HepG2 (cell line): Measurements from ENCODE around the gene RNF5. TPM values are rescaled to one million over a fixed set of nuclear protein-coding genes. Genes with fewer than 3 reads are reported as not detected.

Experiments
- ATAC-seq: fragments of 200-7000 bp; cut with Tn5 transposase; 3 replicates; pipeline ENCODE4 v1.9.1; 2020; ENCODE audit warnings: mild to moderate bottlenecking, moderate library complexity
- BruUV-seq: library from RNA; stranded (reverse); fragments of 400-500 nt; replicated peaks from 2 replicates; lab custom pipeline; 2021; lab: Mats Ljungman, UMichigan
- CTCF ChIA-PET: fragments of 300-600 bp; formaldehyde crosslinking; extraction: SDS; loops from one replicate; lab custom pipeline; 2021; ENCODE audit warnings: low total read pairs, inconsistent platforms, low intra/inter-chr PET ratio; lab: Yijun Ruan, JAX
- POLR2A ChIA-PET: fragments of 350-600 bp; sonication (Branson Sonifier 250); formaldehyde crosslinking; loops from one replicate; lab custom pipeline; 2020; ENCODE audit warnings: antibody characterized with exemption, inconsistent platforms; lab: Yijun Ruan, JAX
- DNase-seq: peaks from one replicate; pipeline ENCODE4 v3.0.0-alpha.2; 2015; ENCODE audit warnings: low spot score
- FAIRE-seq: peaks from 3 replicates; lab custom pipeline; 2011; peaks lifted over from hg19 to GRCh38; lab: Jason Lieb, UNC
- H2AFZ ChIP-seq: one replicate; pipeline ENCODE4 v1.6.1; 2011; ENCODE audit warnings: low read length, inconsistent platforms
- H3K27ac ChIP-seq: fragments of 300-600 bp; 3 replicates; pipeline ENCODE4 v1.8.0; 2011; ENCODE audit warnings: mixed run types, mild to moderate bottlenecking, mixed read lengths, low read length, inconsistent platforms; ENCODE audit not compliant: insufficient read depth; ENCODE audit errors: extremely low read length
- H3K27me3 ChIP-seq, 2 experiments: fragments of 200-600 bp in 1 of 2; 2 replicates in 1 of 2; 3 replicates in 1 of 2; pipeline versions ENCODE4 v1.6.0 to v1.8.0; 2011; ENCODE audit warnings: low read length in 2 of 2, mild to moderate bottlenecking in 2 of 2, moderate library complexity in 2 of 2, inconsistent platforms in 1 of 2; ENCODE audit not compliant: insufficient read depth in 2 of 2, control insufficient read depth in 1 of 2
- H3K36me3 ChIP-seq, 2 experiments: fragments of 200-600 bp in 1 of 2; replicated peaks in 1 of 2; 2 replicates in 1 of 2; 3 replicates in 1 of 2; pipeline versions ENCODE4 v1.5.1 to v1.8.0; 2011; ENCODE audit warnings: low read length in 2 of 2, inconsistent platforms in 1 of 2; ENCODE audit not compliant: insufficient read depth in 2 of 2, control insufficient read depth in 1 of 2
- H3K4me1 ChIP-seq: 2 replicates; pipeline ENCODE4 v1.5.1; 2012; ENCODE audit warnings: low read length, inconsistent platforms; ENCODE audit not compliant: insufficient read depth
- H3K4me2 ChIP-seq: 2 replicates; pipeline ENCODE4 v1.6.0; 2011; ENCODE audit warnings: low read depth, low read length, inconsistent platforms
- H3K4me3 ChIP-seq, 3 experiments: fragments of 200-600 bp in 1 of 3; sonication (generic), shearing (Covaris generic) in 1 of 3; replicated peaks in 1 of 3; 2 replicates each; pipeline ENCODE4 v1.5.1; 2011 to 2016; ENCODE audit warnings: low read length in 3 of 3, inconsistent platforms in 2 of 3, low read depth in 2 of 3, mild to moderate bottlenecking in 2 of 3, control low read depth in 1 of 3, mixed read lengths in 1 of 3; ENCODE audit not compliant: insufficient read depth in 1 of 3
- H3K79me2 ChIP-seq: one replicate; pipeline ENCODE4 v1.6.1; 2011; ENCODE audit warnings: low read length, inconsistent platforms; ENCODE audit not compliant: insufficient read depth
- H3K9ac ChIP-seq: 2 replicates; pipeline ENCODE4 v1.6.0; 2011; ENCODE audit warnings: mild to moderate bottlenecking, low read depth, low read length, inconsistent platforms; ENCODE audit not compliant: insufficient read depth
- H3K9me3 ChIP-seq: 2 replicates; pipeline ENCODE4 v1.5.1; 2012; ENCODE audit warnings: mild to moderate bottlenecking, low read length
- H4K20me1 ChIP-seq: 2 replicates; pipeline ENCODE4 v1.6.0; 2011; ENCODE audit warnings: inconsistent platforms, mild to moderate bottlenecking, low read length, moderate library complexity; ENCODE audit not compliant: insufficient read depth
- GLI4 ChIP-seq: sonication (generic); formaldehyde crosslinking; IDR thresholded peaks from 2 replicates; pipeline ENCODE4 v1.5.1; 2020; ENCODE audit warnings: missing genetic modification reagents, mild to moderate bottlenecking, moderate library complexity, borderline replicate concordance
- HIVEP1 ChIP-seq: sonication (generic); formaldehyde crosslinking; IDR thresholded peaks from 2 replicates; pipeline ENCODE4 v1.4.0; 2020; ENCODE audit warnings: mild to moderate bottlenecking, missing genetic modification reagents
- HMG20A ChIP-seq: IDR thresholded peaks from 2 replicates; pipeline ENCODE4 v1.6.1; 2016; ENCODE audit warnings: borderline replicate concordance
- IRF1 ChIP-seq: sonication (generic); formaldehyde crosslinking; IDR thresholded peaks from 2 replicates; pipeline ENCODE4 v1.4.0; 2020; ENCODE audit warnings: low read depth, mild to moderate bottlenecking, missing genetic modification reagents
- KMT2A ChIP-seq: sonication (generic); formaldehyde crosslinking; IDR thresholded peaks from 2 replicates; pipeline ENCODE4 v1.4.0; 2020; ENCODE audit warnings: missing genetic modification reagents
- RAD21 ChIP-seq: fragments of 450-650 bp; formaldehyde crosslinking; IDR thresholded peaks from 2 replicates; pipeline ENCODE4 v1.5.0; 2020; ENCODE audit warnings: mild to moderate bottlenecking
- SIN3A ChIP-seq: IDR thresholded peaks from 2 replicates; pipeline ENCODE4 v1.6.1; 2011; ENCODE audit warnings: low read depth, mild to moderate bottlenecking, control low read depth, low read length, borderline replicate concordance
- SMAD1 ChIP-seq: sonication (generic); formaldehyde crosslinking; IDR thresholded peaks from 2 replicates; pipeline ENCODE4 v1.4.0; 2020; ENCODE audit warnings: missing genetic modification reagents, low read depth, mild to moderate bottlenecking, borderline replicate concordance
- SMAD3 ChIP-seq: sonication (generic); formaldehyde crosslinking; IDR thresholded peaks from 2 replicates; pipeline ENCODE4 v1.4.0; 2020; ENCODE audit warnings: missing genetic modification reagents
- SOX6 ChIP-seq, 2 experiments: fragments of 450-650 bp in 1 of 2; sonication (generic) in 1 of 2; formaldehyde crosslinking in 1 of 2; IDR thresholded peaks; 2 replicates each; pipeline versions ENCODE4 v1.4.0 to v1.6.1; 2017 to 2020; ENCODE audit warnings: antibody characterized with exemption in 1 of 2, mild to moderate bottlenecking in 1 of 2, missing genetic modification reagents in 1 of 2
- STAG1 ChIP-seq: sonication (generic); formaldehyde crosslinking; IDR thresholded peaks from 2 replicates; pipeline ENCODE4 v1.4.0; 2020; ENCODE audit warnings: missing genetic modification reagents
- TBX3 ChIP-seq: fragments of 450-650 bp; IDR thresholded peaks from 2 replicates; pipeline ENCODE4 v1.6.1; 2017; ENCODE audit warnings: antibody characterized with exemption, mild to moderate bottlenecking, inconsistent platforms, borderline replicate concordance
- ZNF205 ChIP-seq: IDR thresholded peaks from 2 replicates; pipeline ENCODE4 v1.6.1; 2018; ENCODE audit warnings: missing biosample characterization, missing genetic modification reagents
- ZNF281 ChIP-seq: sonication (generic); formaldehyde crosslinking; IDR thresholded peaks from 2 replicates; pipeline ENCODE4 v1.4.0; 2020; ENCODE audit warnings: missing genetic modification reagents, borderline replicate concordance
- ZNF563 ChIP-seq: sonication (generic); formaldehyde crosslinking; IDR thresholded peaks from 2 replicates; pipeline ENCODE4 v1.8.0; 2022; ENCODE audit warnings: mild to moderate bottlenecking, moderate library complexity, missing genetic modification reagents
- ZNF589 ChIP-seq: sonication (generic); formaldehyde crosslinking; conservative IDR thresholded peaks from 2 replicates; pipeline ENCODE4 v1.8.0; 2022; ENCODE audit warnings: mild to moderate bottlenecking, moderate library complexity, missing genetic modification reagents
- ZNF674 ChIP-seq: sonication (generic); formaldehyde crosslinking; IDR thresholded peaks from 2 replicates; pipeline ENCODE4 v1.5.0; 2020; ENCODE audit warnings: low read depth, mild to moderate bottlenecking, missing genetic modification reagents
- ZNF766 ChIP-seq: sonication (generic); formaldehyde crosslinking; IDR thresholded peaks from 2 replicates; pipeline ENCODE4 v1.5.0; 2020; ENCODE audit warnings: missing genetic modification reagents, borderline replicate concordance
- ZNF878 ChIP-seq: sonication (generic); formaldehyde crosslinking; IDR thresholded peaks from 2 replicates; pipeline ENCODE4 v1.8.1; 2023; ENCODE audit warnings: mild to moderate bottlenecking, missing genetic modification reagents, moderate library complexity
- WGBS: methylation state at CpG from one replicate; pipeline ENCODE4 v1.1.6; 2017; ENCODE audit warnings: low lambda C conversion rate; 5-methylcytosine and 5-hydroxymethylcytosine counted together
- in situ Hi-C: cut with HindIII; loops from 2 replicates; pipeline ENCODE4 v1.10.0; 2017; ENCODE audit warnings: low pct_unique_long_range_greater_than_20kb; ENCODE audit not compliant: extremely low pct_ligation_motif_present
- intact Hi-C: fragments of 100-400 bp; cut with micrococcal nuclease; formaldehyde crosslinking; loops from one replicate; pipeline ENCODE4 v1.10.0; 2022; ENCODE audit not compliant: unreplicated experiment
- polyA plus RNA-seq, 8 experiments: library from polyadenylated mRNA; depleted of rRNA in 3 of 8; stranded (reverse) in 7 of 8; unstranded in 1 of 8; fragments of >200 nt; fragmentation: Illumina TruSeq in 4 of 8; extraction: Trizol in 4 of 8; gene quantifications; 2 replicates each; pipeline versions ENCODE4 v1.2.1 to v1.2.3, GENCODE V29; 2011 to 2016; ENCODE audit warnings: low read depth in 4 of 8, missing spikeins in 1 of 8, mixed read lengths in 1 of 8; ENCODE audit not compliant: insufficient read depth in 1 of 8
- total RNA-seq, 5 experiments: library from RNA; depleted of rRNA; stranded (reverse); fragments of >200 nt; fragmentation: Illumina TruSeq; extraction: Trizol; gene quantifications; 2 replicates each; pipeline ENCODE4 v1.2.3, GENCODE V29; 2016; ENCODE audit warnings: low read depth in 1 of 5

RNF5 gene
- total and polyA plus RNA-seq, 2 of the 13 experiments (the other 11 are each of a cell fraction or from before 2014, with no cell fraction given) = 98.0 to 131 TPM

- FAIRE-seq = no peak
- no TSS peak for BruUV-seq
- H3K79me2 ChIP-seq = no peaks in the 10 kb centered on the region
- H3K27me3 ChIP-seq = peaks cover 0 to 5% of the 10 kb centered on the region in 2 experiments; a peak in 2 of 5 replicates
- in situ Hi-C loops = no loop called here
- H3K27ac ChIP-seq = no peak overlapping the region
- ChIA-PET CTCF (no interaction called here), POLR2A (no interaction called here)
- H3K9ac ChIP-seq = no peak overlapping the region
- no peak overlapping the region for H2AFZ ChIP-seq
- intact Hi-C loops = no loop called here
- no peak overlapping the region for H3K4me2 ChIP-seq
- 87% methylated on average over 39 of the region's 39 CpGs for WGBS
- no peaks in the 10 kb centered on the region for H3K9me3 ChIP-seq
- no peaks in the 10 kb centered on the region for H4K20me1 ChIP-seq
- peaks cover 20% of the 10 kb centered on the region for H3K4me1 ChIP-seq
- no peak for DNase-seq
- no peaks in the 10 kb centered on the region for H3K36me3 ChIP-seq
- no peak overlapping the region for H3K4me3 ChIP-seq
- TF ChIP-seq STAG1 (no peak), ZNF878 (CRISPR knock-in tag) (no peak), GLI4 (CRISPR knock-in tag) (no peak), HIVEP1 (CRISPR knock-in tag) (no peak), HMG20A (CRISPR knock-in tag) (no peak), KMT2A (no peak), RAD21 (CRISPR knock-in tag) (no peak), ZNF563 (CRISPR knock-in tag) (no peak), ZNF589 (CRISPR knock-in tag) (no peak), SMAD1 (no peak), ZNF205 (no peak), ZNF766 (CRISPR knock-in tag) (no peak), SIN3A (no peak), SOX6 (IDR thresholded peaks at IDR 0.05) (no peak), SOX6 (CRISPR knock-in tag; IDR thresholded peaks at IDR 0.05) (no peak), ZNF281 (CRISPR knock-in tag) (no peak), IRF1 (CRISPR knock-in tag) (no peak), TBX3 (no peak), ZNF674 (CRISPR knock-in tag) (no peak), SMAD3 (CRISPR knock-in tag) (no peak)
- no peak for ATAC-seq
These were observed 29.7 kb upstream of the RNF5 start for GRCh38 chr6:32148289-32149091.
